ENCODE results near the gene HMGB3. TPM values are rescaled to one million over a fixed set of nuclear protein-coding genes. Genes with fewer than 3 reads are reported as not detected.

HMGB3 gene
- total and polyA plus RNA-seq, 2 experiments from 2014 or later = 22.2 to 55.1 TPM

Small RNA genes within 50 kb of the gene (small RNA-seq; reads per million reads assigned to genes)
- gene RNA5SP525 = not detected
- gene RNU6-383P = not detected
- not detected for gene RPL12P50

Other genes starting within 250 kb of the HMGB3 start
- gene CD99L2, start 84.7 kb upstream of the HMGB3 start, total RNA-seq = 23.9 and 35.1 TPM in 2 replicates
- 23.5 and 32.0 TPM in 2 replicates for gene CD99L2, start 84.7 kb upstream of the HMGB3 start, polyA plus RNA-seq
- gene GPR50, start 193.2 kb downstream of the HMGB3 start, total RNA-seq = not detected in 2 replicates
- gene GPR50, start 193.2 kb downstream of the HMGB3 start, polyA plus RNA-seq = 0.07 and 0.39 TPM in 2 replicates

All from hepatocyte (in vitro differentiated cells).